HT1080 (cell line): Measurements from ENCODE around the gene CAMSAP1. TPM values are rescaled to one million over a fixed set of nuclear protein-coding genes. Genes with fewer than 3 reads are reported as not detected.

Source experiments
- DNase-seq: peaks from one replicate; pipeline ENCODE4 v3.0.0-alpha.2; 2015; ENCODE audit warnings: low read depth
- total RNA-seq: library from RNA; depleted of rRNA; stranded (reverse); fragments of >200 nt; shearing (Covaris generic); gene quantifications from 2 replicates; pipeline ENCODE4 v1.2.3, GENCODE V29; 2014; rRNA removed

CAMSAP1 gene
- total RNA-seq, 1 experiment from 2014 or later: 25.6 TPM

DNA sequence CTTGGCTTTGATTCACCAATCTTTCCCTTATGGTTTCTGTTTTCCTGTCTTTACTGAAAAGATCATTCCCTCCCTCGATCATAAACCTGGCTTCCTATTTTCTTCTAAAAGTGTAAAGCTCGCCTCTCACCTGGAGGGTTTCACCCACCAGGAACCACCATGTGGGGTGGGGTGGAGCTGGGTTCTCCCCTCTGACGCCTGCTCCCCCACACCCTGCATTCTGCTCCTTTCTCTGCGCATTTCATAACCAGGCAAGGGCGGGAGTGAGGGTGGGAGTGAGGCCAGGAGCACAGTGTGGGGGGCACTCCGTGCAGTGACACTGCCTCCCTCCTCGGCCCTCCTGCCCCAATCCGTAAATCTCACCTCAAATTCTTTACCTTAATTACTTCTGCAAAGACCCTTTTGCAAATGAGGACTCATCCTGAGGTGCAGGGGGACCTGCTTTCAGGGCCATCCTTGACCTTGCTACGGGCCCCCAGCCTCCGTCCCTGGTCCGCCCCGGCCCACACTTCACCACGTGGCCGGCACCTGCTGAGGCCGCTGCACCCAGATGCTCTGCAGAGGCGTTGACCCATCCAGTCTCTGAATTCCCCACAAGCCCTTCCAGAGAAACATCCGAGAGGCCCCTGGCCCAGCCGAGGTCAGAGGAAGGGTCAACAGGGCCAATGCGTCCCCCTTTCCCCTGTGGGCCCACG, 146.0 kb downstream of the CAMSAP1 start:
- DNase-seq: no peak

DNA sequence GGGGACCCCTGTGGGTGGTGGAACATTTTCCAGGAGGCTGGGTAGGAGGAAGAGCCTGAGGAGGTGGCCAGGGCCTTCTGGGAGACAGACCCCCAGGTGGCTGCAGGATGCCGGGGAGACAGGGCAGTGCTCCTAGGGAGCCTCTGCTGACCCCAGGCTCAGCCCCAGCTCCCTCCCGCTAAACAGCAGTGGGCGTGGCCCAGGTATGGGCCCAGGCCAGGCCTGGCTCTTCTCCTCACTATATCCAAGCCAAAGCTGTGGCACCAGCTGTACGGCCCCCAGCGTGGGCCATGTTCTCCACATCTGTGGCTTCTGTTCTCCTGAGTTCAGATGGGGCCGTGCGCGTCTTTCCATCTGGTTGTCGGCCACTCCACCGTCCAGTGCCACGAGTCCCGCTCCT, 146.9 kb downstream of the CAMSAP1 start:
- no peak for DNase-seq

DNA sequence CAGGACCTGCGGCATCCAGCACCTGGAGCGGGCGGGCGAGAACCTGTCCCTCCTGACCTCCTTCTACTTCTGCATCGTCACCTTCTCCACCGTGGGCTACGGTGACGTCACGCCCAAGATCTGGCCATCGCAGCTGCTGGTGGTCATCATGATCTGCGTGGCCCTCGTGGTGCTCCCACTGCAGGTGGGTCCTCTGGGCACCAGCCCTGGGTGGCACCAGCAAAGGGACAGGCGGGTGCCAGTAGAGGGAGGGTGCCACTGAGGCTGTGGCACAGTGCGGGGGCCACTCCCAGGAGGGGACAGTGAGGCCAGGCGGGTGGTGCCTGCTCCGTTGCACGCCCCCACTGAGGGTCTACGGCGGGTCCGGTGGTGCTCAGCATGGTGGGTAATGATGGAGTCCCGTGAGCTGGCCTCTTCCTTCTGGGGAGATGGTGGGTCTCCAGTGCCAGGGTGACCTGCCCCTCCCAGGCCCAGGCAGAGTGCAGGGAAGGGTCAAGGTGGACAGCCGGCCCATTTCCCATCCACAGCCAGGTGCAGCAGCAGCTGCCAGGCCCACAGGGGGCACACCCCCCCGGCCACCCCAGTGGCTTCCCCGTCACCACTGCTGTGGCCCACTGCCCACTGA, 147.6 kb downstream of the CAMSAP1 start:
- DNase-seq: no peak

DNA sequence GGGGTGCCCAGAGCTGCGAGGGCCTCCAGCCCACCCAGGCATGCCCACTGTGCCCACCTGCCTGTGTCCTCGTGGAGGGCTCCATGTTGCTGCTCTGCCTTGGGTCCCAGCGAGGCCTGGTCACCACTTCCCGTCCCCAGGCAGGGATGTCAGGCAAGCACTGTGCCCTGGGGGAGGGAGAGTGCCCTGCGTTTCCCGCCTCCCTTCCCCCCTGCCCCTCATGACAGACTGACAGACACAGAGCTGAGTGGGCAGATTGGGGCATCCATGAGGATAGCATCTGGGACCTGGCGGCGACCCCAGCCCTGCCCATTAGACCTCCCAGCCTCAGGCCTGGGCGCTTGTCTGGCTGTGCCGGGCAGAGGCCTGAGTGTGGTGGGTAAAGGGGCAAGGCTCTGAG, 148.5 kb downstream of the CAMSAP1 start:
- DNase-seq: no peak

Other genes with a start within 250 kb of the CAMSAP1 start
- gene LCN9, start 244.2 kb downstream of the CAMSAP1 start, total RNA-seq: not detected in 2 replicates
- 0.23 TPM in 1 of 2 replicates, not detected in the other for gene SOHLH1, start 208.1 kb downstream of the CAMSAP1 start, total RNA-seq
- gene KCNT1, start 205.4 kb downstream of the CAMSAP1 start, total RNA-seq: not detected in 2 replicates
- gene UBAC1, start 53.8 kb upstream of the CAMSAP1 start, total RNA-seq: 115 and 127 TPM in 2 replicates
- 24.2 and 28.3 TPM in 2 replicates for gene NACC2, start 187.7 kb upstream of the CAMSAP1 start, total RNA-seq
- gene TMEM250, start 211.3 kb upstream of the CAMSAP1 start, total RNA-seq: 47.1 and 63.7 TPM in 2 replicates